Tibial nerve (tissue), 4 donors: ENCODE data around the gene GMDS. TPM values are rescaled to one million over a fixed set of nuclear protein-coding genes. Genes with fewer than 3 reads are reported as not detected.

Experiments
- DNase-seq, 2 donors: peaks; one replicate each; pipeline ENCODE4 v3.0.0-alpha.2; 2019; ENCODE audit warnings: low spot score in 2 of 2
- H3K27ac ChIP-seq, 4 donors: fragments of 200-600 bp; sonication (generic) in 3 of 4; one replicate each; pipeline ENCODE4 v1.5.1; 2017 to 2019; ENCODE audit warnings: mild to moderate bottlenecking in 1 of 4
- H3K27me3 ChIP-seq, 2 donors: fragments of 200-600 bp; sonication (generic) in 1 of 2; one replicate each; pipeline versions ENCODE4 v1.5.1 to v1.6.0; 2017 to 2019
- H3K36me3 ChIP-seq, 3 donors: fragments of 200-600 bp; sonication (generic); one replicate each; pipeline ENCODE4 v1.5.1; 2018 to 2019
- H3K4me1 ChIP-seq, 4 donors: fragments of 200-600 bp; sonication (generic) in 3 of 4; one replicate each; pipeline ENCODE4 v1.5.1; 2017 to 2019
- H3K4me3 ChIP-seq, 4 donors: fragments of 200-600 bp; sonication (generic) in 3 of 4; one replicate each; pipeline ENCODE4 v1.5.1; 2017 to 2019; ENCODE audit warnings: mild to moderate bottlenecking in 1 of 4, moderate library complexity in 1 of 4
- H3K9me3 ChIP-seq, 4 donors: fragments of 200-600 bp; sonication (generic) in 3 of 4; one replicate each; pipeline ENCODE4 v1.5.1; 2017 to 2019
- EP300 ChIP-seq, 2 donors: sonication (generic); formaldehyde crosslinking; IDR thresholded peaks; one replicate each; pipeline ENCODE4 v1.6.1; 2017; ENCODE audit warnings: antibody characterized with exemption in 2 of 2, mild to moderate bottlenecking in 1 of 2
- POLR2A ChIP-seq, 2 donors: fragments of 450-650 bp; IDR thresholded peaks; one replicate each; pipeline ENCODE4 v1.6.1; 2017; ENCODE audit warnings: antibody characterized with exemption in 2 of 2, mild to moderate bottlenecking in 2 of 2, moderate library complexity in 2 of 2
- WGBS, 2 donors: methylation state at CpG; one replicate each; pipeline ENCODE4 v1.1.5; 2018; 5-methylcytosine and 5-hydroxymethylcytosine counted together
- total RNA-seq, 4 donors: library from RNA; depleted of rRNA; stranded (reverse); fragments of >200 nt; gene quantifications; one replicate each; pipeline ENCODE4 v1.1.0, GENCODE V29; 2016
- TF ChIP-seq, protein P1 (sequence below), 5 experiments: fragments of 200-600 bp in 3 of 5; fragments of 450-650 bp in 2 of 5; sonication (generic) in 3 of 5; IDR thresholded peaks; one replicate each; pipeline ENCODE4 v1.5.1; 2016 to 2019; ENCODE audit warnings: antibody characterized with exemption in 5 of 5, mild to moderate bottlenecking in 3 of 5, moderate library complexity in 2 of 5

The GMDS gene
- total RNA-seq, 4 donors from 2014 or later: 14.9 to 46.5 (median 32.8) TPM

DNA sequence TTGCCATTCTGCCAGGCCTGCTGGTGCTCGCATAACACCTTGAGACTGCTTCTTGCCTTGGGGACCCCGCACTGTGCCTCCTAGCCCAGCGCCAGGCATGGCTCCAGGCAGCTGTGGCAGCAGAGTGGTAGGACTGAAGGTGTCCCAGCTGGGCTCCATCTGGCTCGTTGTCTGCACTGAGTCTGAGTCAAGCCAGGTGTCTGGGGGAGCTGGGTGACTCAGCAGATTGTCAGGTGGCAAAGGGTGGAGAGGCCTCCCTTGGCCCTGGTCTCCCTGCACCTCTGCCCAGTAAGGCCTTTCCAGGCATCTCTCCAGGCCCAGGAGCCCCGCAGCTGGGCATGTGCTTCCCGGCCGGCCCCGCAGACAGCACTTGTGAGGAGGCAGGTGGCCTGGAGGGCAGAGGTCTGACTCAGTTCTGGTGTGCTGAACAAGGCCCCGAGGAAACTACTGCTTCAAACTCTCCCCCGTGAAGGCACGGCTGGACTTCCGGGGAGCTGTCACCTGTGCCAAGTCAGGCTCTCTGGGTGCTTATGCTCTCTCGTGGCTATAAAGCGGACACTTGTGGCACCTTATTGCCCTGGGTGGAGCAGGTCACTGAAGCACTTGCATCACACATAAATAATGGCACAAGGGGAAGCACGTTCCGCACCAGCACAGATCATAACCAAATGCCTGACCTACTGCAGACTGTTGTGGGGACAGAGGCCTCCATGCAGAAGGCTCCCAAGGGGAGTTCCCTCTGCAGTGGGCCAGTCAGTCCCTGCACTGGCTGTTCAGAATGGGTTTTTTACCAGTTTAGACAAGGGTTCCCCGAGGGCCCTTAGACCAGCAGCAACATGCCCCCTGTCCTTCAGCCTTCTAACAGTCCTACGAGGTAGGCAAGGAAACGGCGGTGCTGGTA lies 608.2 kb downstream of the GMDS start:
- no peak for TF ChIP-seq EP300 (IDR thresholded peaks at IDR 0.05)
- TF ChIP-seq, protein P1, sequence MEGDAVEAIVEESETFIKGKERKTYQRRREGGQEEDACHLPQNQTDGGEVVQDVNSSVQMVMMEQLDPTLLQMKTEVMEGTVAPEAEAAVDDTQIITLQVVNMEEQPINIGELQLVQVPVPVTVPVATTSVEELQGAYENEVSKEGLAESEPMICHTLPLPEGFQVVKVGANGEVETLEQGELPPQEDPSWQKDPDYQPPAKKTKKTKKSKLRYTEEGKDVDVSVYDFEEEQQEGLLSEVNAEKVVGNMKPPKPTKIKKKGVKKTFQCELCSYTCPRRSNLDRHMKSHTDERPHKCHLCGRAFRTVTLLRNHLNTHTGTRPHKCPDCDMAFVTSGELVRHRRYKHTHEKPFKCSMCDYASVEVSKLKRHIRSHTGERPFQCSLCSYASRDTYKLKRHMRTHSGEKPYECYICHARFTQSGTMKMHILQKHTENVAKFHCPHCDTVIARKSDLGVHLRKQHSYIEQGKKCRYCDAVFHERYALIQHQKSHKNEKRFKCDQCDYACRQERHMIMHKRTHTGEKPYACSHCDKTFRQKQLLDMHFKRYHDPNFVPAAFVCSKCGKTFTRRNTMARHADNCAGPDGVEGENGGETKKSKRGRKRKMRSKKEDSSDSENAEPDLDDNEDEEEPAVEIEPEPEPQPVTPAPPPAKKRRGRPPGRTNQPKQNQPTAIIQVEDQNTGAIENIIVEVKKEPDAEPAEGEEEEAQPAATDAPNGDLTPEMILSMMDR (IDR thresholded peaks at IDR 0.05): no peak
- no peak for TF ChIP-seq POLR2A (IDR thresholded peaks at IDR 0.05)
- peaks cover 0 to 2% (median 0%) of the 10 kb centered on the region in 3 donors for H3K36me3 ChIP-seq
- 88 to 90% methylated on average over 12 to 18 of the region's 20 CpGs for WGBS, 2 donors
- H3K4me1 ChIP-seq: peaks cover 0 to 13% (median 0%) of the 10 kb centered on the region in 4 donors
- no peak overlapping the region for H3K4me3 ChIP-seq
- no peak overlapping the region for H3K27ac ChIP-seq
- DNase-seq: no peak
- no peaks in the 10 kb centered on the region for H3K27me3 ChIP-seq
- no peaks in the 10 kb centered on the region for H3K9me3 ChIP-seq

DNA sequence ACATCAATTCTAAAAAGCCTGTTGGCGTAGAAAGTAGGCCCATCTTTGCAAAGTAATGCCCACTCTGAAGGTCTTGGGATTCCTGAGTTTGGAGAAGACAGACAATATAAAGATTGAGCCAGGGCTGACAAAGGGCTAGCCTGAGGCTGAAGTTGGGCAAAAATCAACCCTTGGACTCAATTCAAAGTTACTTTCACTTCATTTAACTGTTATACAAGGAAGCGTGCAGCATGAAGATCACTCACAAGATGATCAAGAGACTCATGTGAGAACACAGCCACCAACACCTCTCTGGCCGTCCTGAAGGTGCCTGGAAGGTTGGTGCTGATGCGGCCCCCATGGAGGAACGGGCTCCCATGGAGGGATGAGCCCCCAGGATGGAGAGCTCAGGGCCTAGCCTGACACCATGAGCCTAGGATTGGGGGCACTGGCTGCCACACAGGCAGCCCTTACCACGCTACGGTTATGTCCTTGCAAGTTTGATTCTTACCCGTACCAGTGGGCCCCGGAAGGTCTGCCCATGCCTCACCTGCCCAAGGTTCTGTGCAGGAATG lies 609.1 kb downstream of the GMDS start:
- H3K4me3 ChIP-seq: no peak overlapping the region
- no peak for DNase-seq
- peaks cover 0 to 13% (median 0%) of the 10 kb centered on the region in 4 donors for H3K4me1 ChIP-seq
- H3K9me3 ChIP-seq: no peaks in the 10 kb centered on the region
- TF ChIP-seq EP300 (IDR thresholded peaks at IDR 0.05): no peak
- TF ChIP-seq, protein P1 (IDR thresholded peaks at IDR 0.05): no peak
- WGBS, 2 donors: 86 to 87% methylated on average over 7 to 9 of the region's 9 CpGs
- H3K27me3 ChIP-seq: no peaks in the 10 kb centered on the region
- H3K27ac ChIP-seq: no peak overlapping the region
- peaks cover 0 to 2% (median 0%) of the 10 kb centered on the region in 3 donors for H3K36me3 ChIP-seq

- TF ChIP-seq, protein P1 (IDR thresholded peaks at IDR 0.05): no peak
- no peak for TF ChIP-seq POLR2A (IDR thresholded peaks at IDR 0.05)
- TF ChIP-seq EP300 (IDR thresholded peaks at IDR 0.05): no peak
- Histone ChIP-seq H3K4me3 (no peak overlapping the region), H3K27ac (no peak overlapping the region), H3K9me3 (no peaks in the 10 kb centered on the region), H3K27me3 (peaks cover 0 to under 1% of the 10 kb centered on the region in 2 donors), H3K36me3 (peaks cover 0 to 2% (median 0%) of the 10 kb centered on the region in 3 donors), H3K4me1 (peaks cover 0 to 13% (median 0%) of the 10 kb centered on the region in 4 donors)
- no peak for DNase-seq
- whole genome bisulfite sequencing, 2 donors: 43 to 62% methylated on average over 23 of the region's 23 CpGs
Measured at GRCh38 chr6:1635305-1636010, 609.9 kb downstream of the GMDS start.

DNA sequence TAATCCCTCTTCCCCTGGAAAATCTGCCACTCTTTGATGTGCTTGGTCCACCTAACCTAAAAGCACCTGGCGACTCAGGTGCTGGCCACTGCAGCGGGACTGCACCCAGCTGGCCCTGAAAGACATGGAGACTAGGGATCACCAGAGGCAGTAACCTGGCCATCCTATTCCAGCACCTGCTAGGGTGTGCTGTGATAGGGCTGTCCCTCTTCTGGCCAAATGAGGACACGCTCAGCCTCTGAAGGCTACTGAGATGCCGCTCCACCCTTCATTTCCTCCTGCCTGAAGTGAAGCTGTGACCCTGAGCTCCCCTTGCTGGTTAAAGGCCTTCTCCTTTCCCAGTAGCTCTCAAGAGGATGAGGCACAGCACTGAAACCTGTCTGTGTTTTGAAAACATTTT lies 611.3 kb downstream of the GMDS start:
- DNase-seq: no peak
- Histone ChIP-seq H3K27ac (no peak overlapping the region), H3K27me3 (peaks cover 0 to 12% of the 10 kb centered on the region in 2 donors), H3K36me3 (peaks cover 0 to 2% (median 0%) of the 10 kb centered on the region in 3 donors), H3K4me1 (peaks cover 0 to 13% (median 0%) of the 10 kb centered on the region in 4 donors), H3K9me3 (no peaks in the 10 kb centered on the region), H3K4me3 (no peak overlapping the region)
- TF ChIP-seq POLR2A (IDR thresholded peaks at IDR 0.05) (no peak), EP300 (IDR thresholded peaks at IDR 0.05) (no peak)
- TF ChIP-seq, protein P1 (IDR thresholded peaks at IDR 0.05): no peak
- 92 to 100% methylated on average over 4 of the region's 4 CpGs for WGBS, 2 donors
